ENCODE results near the gene LCP2.

LCP2 gene

GRCh38 chr5:170297589-170298462 is at the start of gene LCP2:
Gene LCP2, minus strand, starts transcription at chr5:170297777. Its CDS starts 166 bp downstream, at chr5:170297611.
- no peak for DNase-seq (ENCODE audit: low read depth)

GRCh38 chr5:170347022-170347567 is 49.5 kb upstream of the LCP2 start:
- no peak for DNase-seq (ENCODE audit: low read depth)

- no peak for DNase-seq (ENCODE audit: low read depth)
Observed at GRCh38 chr5:170345971-170346370, 48.4 kb upstream of the LCP2 start.

- no peak for DNase-seq (ENCODE audit: low read depth)
Observed at GRCh38 chr5:170343177-170343576, 45.6 kb upstream of the LCP2 start.

GRCh38 chr5:170342153-170342725 is 44.7 kb upstream of the LCP2 start:
- DNase-seq (ENCODE audit: low read depth), result no peak

GRCh38 chr5:170341545-170341944 is 44.0 kb upstream of the LCP2 start:
- DNase-seq (ENCODE audit: low read depth), result no peak

- no peak for DNase-seq (ENCODE audit: low read depth)
Observed at GRCh38 chr5:170339780-170340167, 42.2 kb upstream of the LCP2 start.

GRCh38 chr5:170338933-170339779 is 41.6 kb upstream of the LCP2 start:
- peak; percentile 52 for DNase-seq (ENCODE audit: low read depth)

GRCh38 chr5:170338291-170338690 is 40.7 kb upstream of the LCP2 start:
- no peak for DNase-seq (ENCODE audit: low read depth)

- no peak for DNase-seq (ENCODE audit: low read depth)
Observed at GRCh38 chr5:170337045-170337733, 39.6 kb upstream of the LCP2 start.

GRCh38 chr5:170336065-170336464 is 38.5 kb upstream of the LCP2 start:
- no peak for DNase-seq (ENCODE audit: low read depth)

GRCh38 chr5:170334626-170335025 is 37.0 kb upstream of the LCP2 start:
- no peak for DNase-seq (ENCODE audit: low read depth)

- peak; percentile 42 for DNase-seq (ENCODE audit: low read depth)
Observed at GRCh38 chr5:170333161-170333910, 35.8 kb upstream of the LCP2 start.

- DNase-seq (ENCODE audit: low read depth), result no peak
Observed at GRCh38 chr5:170332058-170332457, 34.5 kb upstream of the LCP2 start.

- DNase-seq (ENCODE audit: low read depth), result no peak
Observed at GRCh38 chr5:170330568-170331054, 33.0 kb upstream of the LCP2 start.

GRCh38 chr5:170329524-170329923 is 31.9 kb upstream of the LCP2 start:
- DNase-seq (ENCODE audit: low read depth), result no peak

- no peak for DNase-seq (ENCODE audit: low read depth)
Observed at GRCh38 chr5:170327829-170328228, 30.3 kb upstream of the LCP2 start.

GRCh38 chr5:170327168-170327567 is 29.6 kb upstream of the LCP2 start:
- DNase-seq (ENCODE audit: low read depth), result no peak

GRCh38 chr5:170319301-170319700 is 21.7 kb upstream of the LCP2 start:
- DNase-seq (ENCODE audit: low read depth), result no peak

- DNase-seq (ENCODE audit: low read depth), result no peak
Observed at GRCh38 chr5:170317499-170317898, 19.9 kb upstream of the LCP2 start.

- DNase-seq (ENCODE audit: low read depth), result no peak
Observed at GRCh38 chr5:170316937-170317336, 19.4 kb upstream of the LCP2 start.
